Breast epithelium (tissue), 4 donors: ENCODE results near the gene SUMF1. TPM values are rescaled to one million over a fixed set of nuclear protein-coding genes. Genes with fewer than 3 reads are reported as not detected.

ENCODE experiments used
- DNase-seq, 2 donors: peaks; one replicate each; pipeline ENCODE4 v3.0.0-alpha.2; 2019; ENCODE audit warnings: low spot score in 2 of 2
- H3K27ac ChIP-seq, 2 donors: fragments of 200-600 bp; sonication (generic) in 1 of 2; one replicate each; pipeline ENCODE4 v1.5.1; 2016 to 2019; ENCODE audit warnings: mild to moderate bottlenecking in 1 of 2
- H3K27me3 ChIP-seq, 2 donors: fragments of 200-600 bp; sonication (generic) in 1 of 2; one replicate each; pipeline versions ENCODE4 v1.5.1 to v1.6.0; 2017 to 2019; ENCODE audit warnings: control low read depth in 1 of 2, mild to moderate bottlenecking in 1 of 2
- H3K36me3 ChIP-seq: fragments of 200-600 bp; one replicate; pipeline ENCODE4 v1.5.1; 2019
- H3K4me1 ChIP-seq, 2 donors: fragments of 200-600 bp; sonication (generic); one replicate each; pipeline ENCODE4 v1.5.1; 2016 to 2019; ENCODE audit warnings: control low read depth in 1 of 2
- H3K4me3 ChIP-seq, 3 donors: fragments of 200-600 bp; sonication (generic); 1 replicate in 2 of 3; 2 replicates in 1 of 3; pipeline ENCODE4 v1.5.1; 2016 to 2019; ENCODE audit warnings: mild to moderate bottlenecking in 3 of 3, moderate library complexity in 2 of 3
- H3K9me3 ChIP-seq, 2 donors: fragments of 200-600 bp; sonication (generic) in 1 of 2; one replicate each; pipeline ENCODE4 v1.5.1; 2016 to 2019; ENCODE audit warnings: control low read depth in 1 of 2
- CTCF ChIP-seq, 3 donors: fragments of 450-650 bp; IDR thresholded peaks; one replicate each; pipeline ENCODE4 v1.5.1; 2016 to 2017; ENCODE audit warnings: antibody characterized with exemption in 3 of 3, mild to moderate bottlenecking in 3 of 3, moderate library complexity in 3 of 3
- POLR2A ChIP-seq: fragments of 450-650 bp; IDR thresholded peaks from one replicate; pipeline ENCODE4 v1.6.1; 2016; ENCODE audit warnings: antibody characterized with exemption, mild to moderate bottlenecking, moderate library complexity
- POLR2AphosphoS5 ChIP-seq, 3 donors: sonication (generic); formaldehyde crosslinking; IDR thresholded peaks; one replicate each; pipeline ENCODE4 v1.6.1; 2017; ENCODE audit warnings: antibody characterized with exemption in 3 of 3
- intact Hi-C: fragments of 100-400 bp; cut with DNase I; formaldehyde crosslinking; loops from one replicate; pipeline ENCODE4 v1.15.1; 2023; ENCODE audit warnings: low total_unique reads
- total RNA-seq, 3 donors: library from RNA; depleted of rRNA; stranded (reverse); fragments of >200 nt; gene quantifications; one replicate each; pipeline ENCODE4 v1.1.0, GENCODE V29; 2016

Gene SUMF1
- total RNA-seq, 3 donors from 2014 or later = 84.2 to 87.1 (median 84.9) TPM

- intact Hi-C loops = no loop called here
- Histone ChIP-seq H3K4me1 (no peaks in the 10 kb centered on the region), H3K9me3 (no peaks in the 10 kb centered on the region), H3K4me3 (no peak overlapping the region), H3K27me3 (no peaks in the 10 kb centered on the region), H3K27ac (no peak overlapping the region), H3K36me3 (no peaks in the 10 kb centered on the region)
- no peak for DNase-seq
- no peak for TF ChIP-seq CTCF (IDR thresholded peaks at IDR 0.05)
- no peak for TF ChIP-seq POLR2AphosphoS5 (IDR thresholded peaks at IDR 0.05)
- no peak for TF ChIP-seq POLR2A
Measured at GRCh38 chr3:4394567-4394966, 72.5 kb downstream of the SUMF1 start.

GRCh38 chr3:4394048-4394447 is 73.0 kb downstream of the SUMF1 start:
- no peak for DNase-seq
- no peak for TF ChIP-seq POLR2AphosphoS5 (IDR thresholded peaks at IDR 0.05)
- no peak for TF ChIP-seq POLR2A
- no peak for TF ChIP-seq CTCF (IDR thresholded peaks at IDR 0.05)

GRCh38 chr3:4392992-4393391 is 74.1 kb downstream of the SUMF1 start:
- Histone ChIP-seq H3K4me3 (no peak overlapping the region), H3K27me3 (no peaks in the 10 kb centered on the region), H3K4me1 (no peaks in the 10 kb centered on the region), H3K36me3 (no peaks in the 10 kb centered on the region), H3K9me3 (no peaks in the 10 kb centered on the region), H3K27ac (no peak overlapping the region)
- intact Hi-C loops = no loop called here
- no peak for DNase-seq
- TF ChIP-seq POLR2AphosphoS5 (IDR thresholded peaks at IDR 0.05) (no peak), POLR2A (no peak), CTCF (IDR thresholded peaks at IDR 0.05) (no peak)

More at GRCh38 chr3:4394048-4394447, 73.0 kb downstream of the SUMF1 start:
- H3K9me3 ChIP-seq = no peaks in the 10 kb centered on the region
- no peak overlapping the region for H3K27ac ChIP-seq
- intact Hi-C loops = no loop called here
- no peak overlapping the region for H3K4me3 ChIP-seq
- no peaks in the 10 kb centered on the region for H3K27me3 ChIP-seq
- H3K4me1 ChIP-seq = no peaks in the 10 kb centered on the region
- no peaks in the 10 kb centered on the region for H3K36me3 ChIP-seq

- no peaks in the 10 kb centered on the region for H3K4me1 ChIP-seq
- no peak for DNase-seq
- H3K36me3 ChIP-seq = no peaks in the 10 kb centered on the region
- no peak overlapping the region for H3K27ac ChIP-seq
- no peaks in the 10 kb centered on the region for H3K27me3 ChIP-seq
- H3K9me3 ChIP-seq = no peaks in the 10 kb centered on the region
- intact Hi-C loops = no loop called here
- no peak for TF ChIP-seq POLR2AphosphoS5 (IDR thresholded peaks at IDR 0.05)
- TF ChIP-seq POLR2A = no peak
- no peak for TF ChIP-seq CTCF (IDR thresholded peaks at IDR 0.05)
- no peak overlapping the region for H3K4me3 ChIP-seq
Measured at GRCh38 chr3:4387210-4388204, 79.6 kb downstream of the SUMF1 start.

GRCh38 chr3:4385201-4385600 is 81.9 kb downstream of the SUMF1 start:
- intact Hi-C loops = no loop called here
- DNase-seq = no peak
- TF ChIP-seq CTCF (IDR thresholded peaks at IDR 0.05) (no peak), POLR2AphosphoS5 (IDR thresholded peaks at IDR 0.05) (no peak), POLR2A (no peak)
- H3K9me3 ChIP-seq = no peaks in the 10 kb centered on the region
- no peak overlapping the region for H3K27ac ChIP-seq
- no peaks in the 10 kb centered on the region for H3K4me1 ChIP-seq
- H3K36me3 ChIP-seq = no peaks in the 10 kb centered on the region
- H3K4me3 ChIP-seq = no peak overlapping the region
- H3K27me3 ChIP-seq = no peaks in the 10 kb centered on the region
